ENCODE results near the gene MET. TPM values are rescaled to one million over a fixed set of nuclear protein-coding genes. Genes with fewer than 3 reads are reported as not detected.
A peak's percentile ranks its signal among the peaks of the same experiment; 100 is the strongest.

MET gene
- polyA plus RNA-seq, 2 of the 4 experiments (the other 2 are of a cell fraction), result 72.3 to 165 TPM

DNA sequence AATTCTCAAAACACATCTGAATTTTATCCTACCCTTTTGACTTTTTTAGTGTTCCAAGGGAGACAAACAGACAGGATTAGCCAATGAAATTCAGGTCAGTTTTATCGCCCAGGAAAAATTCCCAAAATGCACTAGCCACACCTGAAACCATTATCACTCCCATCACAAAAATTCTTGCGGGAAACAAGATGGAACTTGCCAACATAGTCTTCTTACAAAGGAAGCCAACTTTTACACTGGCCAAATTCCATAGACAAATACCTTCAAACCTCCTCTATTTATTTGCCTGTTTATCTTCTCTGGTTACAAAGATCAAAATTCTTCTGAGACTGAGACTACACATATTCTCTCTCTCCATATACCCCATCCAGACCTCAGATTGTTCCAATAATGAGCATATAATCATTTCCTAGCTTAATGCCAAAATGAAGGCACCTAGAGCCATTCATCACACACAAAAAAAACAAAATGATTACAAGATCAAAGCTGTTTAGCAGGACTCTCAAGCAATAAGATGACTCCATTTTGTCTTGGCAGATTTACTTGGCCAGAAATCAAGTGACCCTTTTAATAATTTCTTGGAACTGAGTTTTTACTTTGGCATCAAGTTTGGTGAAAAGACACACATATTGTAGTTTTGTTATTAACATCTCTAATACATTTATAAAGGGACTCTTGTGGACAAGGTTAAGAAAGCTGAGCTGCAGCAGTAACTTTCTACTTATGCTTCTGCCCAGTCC, 30.2 kb downstream of the MET start:
- ChIA-PET POLR2A (interaction anchor here (1.1 kb wide), 1 partner anchor 9 kb away, joined by 3 read pairs; no protein-coding TSS in a partner anchor), CTCF (interaction anchor here (0.9 to 2.0 kb wide), 2 partner anchors 10 to 111 kb away, joined by 3 to 4 read pairs; no protein-coding TSS in a partner anchor)
- Histone ChIP-seq H3K9me3 (no peaks in the 10 kb centered on the region), H3K27ac (peak overlapping the region in 1 of 2 experiments; percentile 61; a peak in 3 of 6 replicates), H3K4me3 (no peak overlapping the region), H3K4me2 (peak overlapping the region; percentile 6; the same call in 1 of the 3 replicates), H3K4me1 (peaks cover 52% of the 10 kb centered on the region)
- no peak for TF ChIP-seq POLR2AphosphoS2 (conservative IDR thresholded peaks at IDR 0.05; ENCODE audit: low read length)
- TF ChIP-seq HDAC2 (IDR thresholded peaks at IDR 0.05), result no peak
- no peak for TF ChIP-seq POLR2A (IDR thresholded peaks at IDR 0.05; ENCODE audit: low read length)
- TF ChIP-seq NPAS2 (CRISPR knock-in tag; IDR thresholded peaks at IDR 0.05; ENCODE audit: borderline replicate concordance), result no peak
- TF ChIP-seq, protein P1, sequence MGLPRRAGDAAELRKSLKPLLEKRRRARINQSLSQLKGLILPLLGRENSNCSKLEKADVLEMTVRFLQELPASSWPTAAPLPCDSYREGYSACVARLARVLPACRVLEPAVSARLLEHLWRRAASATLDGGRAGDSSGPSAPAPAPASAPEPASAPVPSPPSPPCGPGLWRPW (IDR thresholded peaks at IDR 0.05), result no peak
- no peak for TF ChIP-seq MAFK (IDR thresholded peaks at IDR 0.05; ENCODE audit: partially characterized antibody)
- TF ChIP-seq, protein P2, sequence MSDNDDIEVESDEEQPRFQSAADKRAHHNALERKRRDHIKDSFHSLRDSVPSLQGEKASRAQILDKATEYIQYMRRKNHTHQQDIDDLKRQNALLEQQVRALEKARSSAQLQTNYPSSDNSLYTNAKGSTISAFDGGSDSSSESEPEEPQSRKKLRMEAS (IDR thresholded peaks at IDR 0.05), result no peak
- TF ChIP-seq RFX5 (IDR thresholded peaks at IDR 0.05), result no peak
- no peak for TF ChIP-seq NR3C1 (IDR thresholded peaks at IDR 0.05)
- no peak for TF ChIP-seq TP53 (CRISPR knock-in tag; IDR thresholded peaks at IDR 0.05)
- TF ChIP-seq MAZ (IDR thresholded peaks at IDR 0.05; ENCODE audit: borderline replicate concordance, low read depth, low read length), result no peak
- TF ChIP-seq CEBPB (IDR thresholded peaks at IDR 0.05), result no peak
- no peak for TF ChIP-seq KDM5A (IDR thresholded peaks at IDR 0.05)
- no peak for TF ChIP-seq ZNF302 (CRISPR knock-in tag; IDR thresholded peaks at IDR 0.05)
- TF ChIP-seq, protein P3, sequence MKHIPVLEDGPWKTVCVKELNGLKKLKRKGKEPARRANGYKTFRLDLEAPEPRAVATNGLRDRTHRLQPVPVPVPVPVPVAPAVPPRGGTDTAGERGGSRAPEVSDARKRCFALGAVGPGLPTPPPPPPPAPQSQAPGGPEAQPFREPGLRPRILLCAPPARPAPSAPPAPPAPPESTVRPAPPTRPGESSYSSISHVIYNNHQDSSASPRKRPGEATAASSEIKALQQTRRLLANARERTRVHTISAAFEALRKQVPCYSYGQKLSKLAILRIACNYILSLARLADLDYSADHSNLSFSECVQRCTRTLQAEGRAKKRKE (CRISPR knock-in tag; IDR thresholded peaks at IDR 0.05; ENCODE audit: low read depth), result no peak
- TF ChIP-seq KDM1A (IDR thresholded peaks at IDR 0.05; ENCODE audit: low read depth), result no peak
- TF ChIP-seq RCOR1 (IDR thresholded peaks at IDR 0.05; ENCODE audit: low read depth, low read length), result no peak
- TF ChIP-seq, protein P4, sequence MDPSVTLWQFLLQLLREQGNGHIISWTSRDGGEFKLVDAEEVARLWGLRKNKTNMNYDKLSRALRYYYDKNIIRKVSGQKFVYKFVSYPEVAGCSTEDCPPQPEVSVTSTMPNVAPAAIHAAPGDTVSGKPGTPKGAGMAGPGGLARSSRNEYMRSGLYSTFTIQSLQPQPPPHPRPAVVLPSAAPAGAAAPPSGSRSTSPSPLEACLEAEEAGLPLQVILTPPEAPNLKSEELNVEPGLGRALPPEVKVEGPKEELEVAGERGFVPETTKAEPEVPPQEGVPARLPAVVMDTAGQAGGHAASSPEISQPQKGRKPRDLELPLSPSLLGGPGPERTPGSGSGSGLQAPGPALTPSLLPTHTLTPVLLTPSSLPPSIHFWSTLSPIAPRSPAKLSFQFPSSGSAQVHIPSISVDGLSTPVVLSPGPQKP (IDR thresholded peaks at IDR 0.05; ENCODE audit: low read depth, low read length), result no peak
- TF ChIP-seq FOSL2 (IDR thresholded peaks at IDR 0.05), result no peak
- TF ChIP-seq FOSL2 (CRISPR knock-in tag; IDR thresholded peaks at IDR 0.05), result no peak
- no peak for TF ChIP-seq RNF2 (IDR thresholded peaks at IDR 0.05; ENCODE audit: borderline replicate concordance, low read depth)
- no peak for DNase-seq (ENCODE audit: low read depth in 1 of 2, low spot score in 1 of 2)
- WGBS (ENCODE audit: missing lambda C conversion rate), result 80% methylated on average over 2 of the region's 2 CpGs
- FAIRE-seq, result no peak
- ATAC-seq, result no peak

DNA sequence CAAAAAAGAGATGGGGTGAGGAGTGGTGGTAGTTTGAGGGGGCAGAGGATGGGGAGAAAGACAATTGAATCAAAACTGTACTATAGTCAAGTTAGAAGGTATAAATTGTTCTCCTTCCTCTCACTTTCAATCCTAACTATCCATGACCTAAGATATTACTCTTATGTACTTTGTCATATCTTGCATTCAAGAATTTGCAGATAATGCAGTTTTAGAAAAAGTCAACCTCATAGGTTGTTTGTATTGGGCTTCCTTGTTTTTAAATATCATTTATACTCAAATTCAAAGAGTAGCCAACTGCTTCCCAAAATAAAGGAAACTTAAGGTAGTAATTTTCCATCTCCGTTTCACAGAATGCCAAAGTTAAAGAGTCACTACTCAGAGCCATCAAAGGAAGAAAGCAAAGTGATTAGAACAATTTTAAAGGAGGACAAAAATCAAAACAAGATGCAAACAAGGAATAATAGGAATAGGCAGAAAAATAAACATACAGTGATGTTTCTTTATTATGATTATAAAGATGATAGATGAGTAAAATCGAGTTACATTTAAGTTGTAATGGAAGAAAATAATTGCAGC, 32.7 kb downstream of the MET start:
- Histone ChIP-seq H3K4me3 (no peak overlapping the region), H3K4me2 (peak overlapping the region; percentile 96), H3K4me1 (peaks cover 75% of the 10 kb centered on the region), H3K9me3 (no peaks in the 10 kb centered on the region), H3K27ac (peak overlapping the region; percentile 67 to 98)
- CTCF ChIA-PET, result no interaction called here
- WGBS (ENCODE audit: missing lambda C conversion rate), result 38% methylated on average over 2 of the region's 2 CpGs
- ATAC-seq (no peak), DNase-seq (ENCODE audit: low read depth in 1 of 2, low spot score in 1 of 2) (no peak), FAIRE-seq (peak; percentile 7)
- POLR2A ChIA-PET, result no interaction called here
- no peak for TF ChIP-seq FOSL2 (IDR thresholded peaks at IDR 0.05)
- no peak for TF ChIP-seq FOSL2 (CRISPR knock-in tag; IDR thresholded peaks at IDR 0.05)
- peak; percentile 82 for TF ChIP-seq MAFK (IDR thresholded peaks at IDR 0.05; ENCODE audit: partially characterized antibody)
- TF ChIP-seq ZFP36 (IDR thresholded peaks at IDR 0.05; ENCODE audit: borderline replicate concordance, partially characterized antibody), result no peak

All from A549 (cell line).